Non-pigmented ciliary epithelial cell (primary cell): Measurements from ENCODE around the gene FRMPD1.

ENCODE experiments used
- DNase-seq: peaks from one replicate; pipeline ENCODE4 v3.0.0-alpha.2; 2010; ENCODE audit warnings: low read depth

Gene FRMPD1

GRCh38 chr9:37635808-37636207 is 14.9 kb upstream of the FRMPD1 start:
- no peak for DNase-seq

- no peak for DNase-seq
Observed at GRCh38 chr9:37636511-37637448, 14.0 kb upstream of the FRMPD1 start.

GRCh38 chr9:37639109-37639762 is 11.5 kb upstream of the FRMPD1 start:
- DNase-seq = no peak

- no peak for DNase-seq
Observed at GRCh38 chr9:37639841-37640240, 10.9 kb upstream of the FRMPD1 start.

GRCh38 chr9:37640246-37640645 is 10.5 kb upstream of the FRMPD1 start:
- DNase-seq = no peak

GRCh38 chr9:37641331-37641730 is 9.4 kb upstream of the FRMPD1 start:
- no peak for DNase-seq

- no peak for DNase-seq
Observed at GRCh38 chr9:37643214-37643613, 7.5 kb upstream of the FRMPD1 start.

- DNase-seq = no peak
Observed at GRCh38 chr9:37645903-37646506, 4.7 kb upstream of the FRMPD1 start.

- no peak for DNase-seq
Observed at GRCh38 chr9:37650299-37650872, 368 bp upstream of the FRMPD1 start.

- no peak for DNase-seq
Observed at GRCh38 chr9:37652261-37652660, 1.5 kb downstream of the FRMPD1 start.

GRCh38 chr9:37653385-37653784 is 2.6 kb downstream of the FRMPD1 start:
- DNase-seq = no peak

- no peak for DNase-seq
Observed at GRCh38 chr9:37656936-37657335, 6.2 kb downstream of the FRMPD1 start.

- no peak for DNase-seq
Observed at GRCh38 chr9:37660691-37661090, 9.9 kb downstream of the FRMPD1 start.

GRCh38 chr9:37663926-37664325 is 13.2 kb downstream of the FRMPD1 start:
- DNase-seq = no peak

- DNase-seq = no peak
Observed at GRCh38 chr9:37667706-37668105, 17.0 kb downstream of the FRMPD1 start.

- no peak for DNase-seq
Observed at GRCh38 chr9:37668116-37668601, 17.4 kb downstream of the FRMPD1 start.

- no peak for DNase-seq
Observed at GRCh38 chr9:37669232-37669631, 18.5 kb downstream of the FRMPD1 start.

- DNase-seq = no peak
Observed at GRCh38 chr9:37675661-37676060, 24.9 kb downstream of the FRMPD1 start.

- no peak for DNase-seq
Observed at GRCh38 chr9:37676411-37676830, 25.7 kb downstream of the FRMPD1 start.

- no peak for DNase-seq
Observed at GRCh38 chr9:37677435-37677834, 26.7 kb downstream of the FRMPD1 start.

- no peak for DNase-seq
Observed at GRCh38 chr9:37678789-37679273, 28.1 kb downstream of the FRMPD1 start.
